ENCODE results near the gene FERMT2. TPM values are rescaled to one million over a fixed set of nuclear protein-coding genes. Genes with fewer than 3 reads are reported as not detected.
A peak's percentile ranks its signal among the peaks of the same experiment; 100 is the strongest.

Gene FERMT2
- total RNA-seq, 2 donors from 2014 or later, result 89.1 to 101 TPM

DNA sequence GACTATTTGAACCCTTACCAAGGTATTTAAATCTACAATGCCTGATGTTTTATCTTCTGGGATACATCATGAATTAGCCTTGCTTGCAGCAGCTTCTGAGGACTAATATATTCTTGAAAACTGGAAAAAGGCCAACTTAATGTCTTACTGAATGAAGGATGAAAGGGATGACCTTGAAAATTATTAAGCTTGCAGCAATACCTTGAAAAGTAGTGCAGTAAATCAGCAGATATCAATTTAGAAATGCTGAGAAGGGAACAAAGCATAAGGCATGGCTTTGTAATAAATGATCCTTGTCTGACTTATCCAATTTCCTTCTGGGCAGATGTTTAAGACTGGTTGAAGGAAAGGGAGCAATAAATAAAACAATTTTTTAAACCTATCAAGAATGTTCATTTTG, 37.3 kb upstream of the FERMT2 start:
- TF ChIP-seq, protein P1, sequence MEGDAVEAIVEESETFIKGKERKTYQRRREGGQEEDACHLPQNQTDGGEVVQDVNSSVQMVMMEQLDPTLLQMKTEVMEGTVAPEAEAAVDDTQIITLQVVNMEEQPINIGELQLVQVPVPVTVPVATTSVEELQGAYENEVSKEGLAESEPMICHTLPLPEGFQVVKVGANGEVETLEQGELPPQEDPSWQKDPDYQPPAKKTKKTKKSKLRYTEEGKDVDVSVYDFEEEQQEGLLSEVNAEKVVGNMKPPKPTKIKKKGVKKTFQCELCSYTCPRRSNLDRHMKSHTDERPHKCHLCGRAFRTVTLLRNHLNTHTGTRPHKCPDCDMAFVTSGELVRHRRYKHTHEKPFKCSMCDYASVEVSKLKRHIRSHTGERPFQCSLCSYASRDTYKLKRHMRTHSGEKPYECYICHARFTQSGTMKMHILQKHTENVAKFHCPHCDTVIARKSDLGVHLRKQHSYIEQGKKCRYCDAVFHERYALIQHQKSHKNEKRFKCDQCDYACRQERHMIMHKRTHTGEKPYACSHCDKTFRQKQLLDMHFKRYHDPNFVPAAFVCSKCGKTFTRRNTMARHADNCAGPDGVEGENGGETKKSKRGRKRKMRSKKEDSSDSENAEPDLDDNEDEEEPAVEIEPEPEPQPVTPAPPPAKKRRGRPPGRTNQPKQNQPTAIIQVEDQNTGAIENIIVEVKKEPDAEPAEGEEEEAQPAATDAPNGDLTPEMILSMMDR (IDR thresholded peaks at IDR 0.05), result no peak
- Histone ChIP-seq H3K4me3 (no peak overlapping the region), H3K27ac (no peak overlapping the region), H3K36me3 (no peaks in the 10 kb centered on the region), H3K27me3 (no peaks in the 10 kb centered on the region), H3K4me1 (no peaks in the 10 kb centered on the region), H3K9me3 (no peaks in the 10 kb centered on the region)
- no peak for DNase-seq (ENCODE audit: low spot score)

- H3K36me3 ChIP-seq, result no peaks in the 10 kb centered on the region
- H3K27me3 ChIP-seq, result no peaks in the 10 kb centered on the region
- no peaks in the 10 kb centered on the region for H3K4me1 ChIP-seq
- no peak overlapping the region for H3K4me3 ChIP-seq
- no peak overlapping the region for H3K27ac ChIP-seq
- TF ChIP-seq, protein P1 (IDR thresholded peaks at IDR 0.05), result no peak
- no peaks in the 10 kb centered on the region for H3K9me3 ChIP-seq
- no peak for DNase-seq (ENCODE audit: low spot score)
Observed at GRCh38 chr14:52987514-52987913, 36.7 kb upstream of the FERMT2 start.

DNA sequence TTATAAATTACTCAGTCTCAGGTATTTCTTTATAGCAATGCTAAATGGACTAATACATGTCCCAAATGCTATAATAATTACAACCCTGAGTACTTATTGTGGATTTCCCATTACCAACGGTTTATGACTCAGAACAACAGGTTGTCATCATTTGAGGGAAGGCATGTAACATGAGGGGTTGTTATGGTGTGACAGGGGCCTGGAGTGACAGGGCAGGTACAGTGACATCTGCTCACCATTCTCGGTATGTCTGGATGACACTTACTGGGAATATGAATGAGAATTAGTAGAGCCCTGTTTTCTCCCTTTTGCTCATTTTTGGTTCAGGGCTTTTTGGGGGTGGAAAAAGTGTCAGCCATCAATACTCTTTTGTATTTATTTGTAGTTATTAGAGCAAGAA, 36.2 kb upstream of the FERMT2 start:
- Histone ChIP-seq H3K27ac (no peak overlapping the region), H3K27me3 (no peaks in the 10 kb centered on the region), H3K4me1 (no peaks in the 10 kb centered on the region), H3K4me3 (no peak overlapping the region), H3K36me3 (no peaks in the 10 kb centered on the region), H3K9me3 (no peaks in the 10 kb centered on the region)
- TF ChIP-seq, protein P1 (IDR thresholded peaks at IDR 0.05), result no peak
- DNase-seq (ENCODE audit: low spot score), result no peak

DNA sequence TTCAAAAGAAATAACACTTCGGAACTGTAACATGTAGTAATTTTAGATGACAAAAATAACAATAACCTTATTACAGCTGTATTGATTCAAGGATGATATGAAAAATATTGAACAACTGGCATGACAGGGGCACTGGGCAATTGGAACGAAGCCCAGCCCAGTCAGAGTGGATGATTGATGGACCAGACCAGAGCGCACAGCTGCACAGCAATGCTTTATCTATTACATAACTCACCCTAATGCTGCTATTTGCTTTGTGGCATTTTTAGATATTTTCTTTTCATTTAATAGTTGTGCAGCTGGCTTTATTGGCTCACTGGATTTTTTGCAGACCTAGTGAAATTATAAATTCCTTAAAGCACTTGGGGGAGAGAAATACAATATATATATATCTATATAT, 26.9 kb upstream of the FERMT2 start:
- Histone ChIP-seq H3K9me3 (no peaks in the 10 kb centered on the region), H3K27ac (no peak overlapping the region), H3K4me3 (no peak overlapping the region), H3K27me3 (no peaks in the 10 kb centered on the region), H3K36me3 (no peaks in the 10 kb centered on the region), H3K4me1 (no peaks in the 10 kb centered on the region)
- TF ChIP-seq, protein P1 (IDR thresholded peaks at IDR 0.05), result no peak
- DNase-seq (ENCODE audit: low spot score), result no peak

DNA sequence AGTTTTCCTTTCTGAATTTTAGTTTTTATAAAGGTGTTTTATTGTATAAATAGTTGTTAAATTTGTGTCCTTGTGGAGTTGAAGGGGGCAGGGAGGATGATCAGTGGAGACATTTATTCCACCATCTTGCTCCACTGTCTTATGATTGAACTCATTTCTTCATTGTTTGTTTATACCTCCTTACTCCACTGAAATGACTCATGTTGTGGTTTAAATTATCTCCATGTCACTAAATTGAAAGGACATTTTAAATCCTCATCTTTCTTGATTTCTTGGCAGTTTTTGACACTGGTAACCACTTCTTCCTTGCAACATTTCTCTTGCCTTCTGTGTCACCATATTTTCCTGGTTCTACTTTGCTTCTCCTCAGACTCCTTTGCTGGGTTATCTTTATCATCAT, 23.6 kb upstream of the FERMT2 start:
- no peaks in the 10 kb centered on the region for H3K4me1 ChIP-seq
- H3K4me3 ChIP-seq, result no peak overlapping the region
- no peak for DNase-seq (ENCODE audit: low spot score)
- TF ChIP-seq, protein P1 (IDR thresholded peaks at IDR 0.05), result no peak
- H3K36me3 ChIP-seq, result no peaks in the 10 kb centered on the region
- no peak overlapping the region for H3K27ac ChIP-seq
- no peaks in the 10 kb centered on the region for H3K27me3 ChIP-seq
- H3K9me3 ChIP-seq, result no peaks in the 10 kb centered on the region

- Histone ChIP-seq H3K9me3 (no peaks in the 10 kb centered on the region), H3K36me3 (no peaks in the 10 kb centered on the region), H3K4me1 (peaks cover 0 to 13% of the 10 kb centered on the region in 2 donors), H3K4me3 (no peak overlapping the region), H3K27me3 (no peaks in the 10 kb centered on the region), H3K27ac (peak overlapping the region; percentile 40 to 69)
- TF ChIP-seq, protein P1 (IDR thresholded peaks at IDR 0.05), result peak; percentile 41 to 80
- DNase-seq (ENCODE audit: low spot score), result peak; percentile 64
Observed at GRCh38 chr14:52961060-52961639, 10.3 kb upstream of the FERMT2 start.
